ENCODE results near the gene DDX3Y. TPM values are rescaled to one million over a fixed set of nuclear protein-coding genes. Genes with fewer than 3 reads are reported as not detected.

DDX3Y gene
- 18.5 to 24.5 TPM (median 21.9 TPM) in 5 replicates for total RNA-seq (2022; extraction: Qiagen RNA extraction)

DNA sequence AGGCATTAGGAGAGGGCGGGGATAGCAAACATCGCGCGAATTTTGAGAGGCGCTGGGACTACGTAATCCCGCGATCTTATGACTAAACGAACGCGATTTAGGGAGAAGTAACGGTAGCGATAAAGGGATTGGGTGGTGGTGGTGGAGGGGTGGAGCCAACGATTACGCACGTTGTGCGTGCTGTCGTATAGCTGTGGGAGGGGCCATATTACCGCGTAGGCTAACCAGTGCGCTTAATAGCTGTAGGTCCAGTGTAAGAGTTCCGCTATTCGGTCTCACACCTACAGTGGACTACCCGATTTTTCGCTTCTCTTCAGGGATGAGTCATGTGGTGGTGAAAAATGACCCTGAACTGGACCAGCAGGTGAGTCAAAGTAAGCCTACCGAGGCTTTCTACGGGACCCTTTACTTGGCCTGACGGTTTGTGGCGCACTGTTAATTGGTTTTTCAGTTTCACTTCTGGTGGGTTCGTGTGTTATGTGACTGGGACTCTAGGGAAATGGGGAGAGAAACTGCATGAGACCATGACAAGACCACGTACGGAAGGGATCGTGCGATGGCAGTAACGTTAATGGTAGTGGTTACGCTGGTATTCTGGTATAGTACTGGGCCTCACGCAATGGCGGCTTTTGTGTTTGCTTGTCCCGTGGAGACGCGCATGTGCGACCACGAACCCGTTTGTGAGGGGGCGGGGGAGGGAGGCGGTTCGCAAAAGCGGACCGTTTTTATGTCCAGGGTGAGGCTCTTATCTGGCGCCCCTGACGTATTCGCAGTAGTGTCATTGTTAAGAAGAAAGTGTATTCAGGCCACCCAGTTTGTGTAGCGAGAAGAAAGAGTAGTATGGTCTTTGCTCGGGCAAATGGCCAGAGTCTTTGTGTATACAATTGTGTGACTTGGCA, at the start of gene DDX3Y:
Gene DDX3Y, plus strand, starts transcription at position 251 of the 899 bp plus-strand sequence. Its CDS starts 69 bp downstream, at position 320.

Other genes with a start within 250 kb of the DDX3Y start
- 3.9 to 5.4 TPM (median 4.2 TPM) in 5 replicates for gene USP9Y, start 203.6 kb upstream of the DDX3Y start, total RNA-seq (2022; extraction: Qiagen RNA extraction)

All from A549 treated with Mapracorat at 1 μM for 4 hours (cell line).